ENCODE data around the gene BCL3. TPM values are rescaled to one million over a fixed set of nuclear protein-coding genes. Genes with fewer than 3 reads are reported as not detected.
"Not testable (repeated sequence)": the region's sequence is repeated elsewhere in the genome, so short reads cannot be mapped to it uniquely, and the experiment has no call there.

The BCL3 gene
- total RNA-seq, 1 experiment from 2014 or later = 3.9 TPM

DNA sequence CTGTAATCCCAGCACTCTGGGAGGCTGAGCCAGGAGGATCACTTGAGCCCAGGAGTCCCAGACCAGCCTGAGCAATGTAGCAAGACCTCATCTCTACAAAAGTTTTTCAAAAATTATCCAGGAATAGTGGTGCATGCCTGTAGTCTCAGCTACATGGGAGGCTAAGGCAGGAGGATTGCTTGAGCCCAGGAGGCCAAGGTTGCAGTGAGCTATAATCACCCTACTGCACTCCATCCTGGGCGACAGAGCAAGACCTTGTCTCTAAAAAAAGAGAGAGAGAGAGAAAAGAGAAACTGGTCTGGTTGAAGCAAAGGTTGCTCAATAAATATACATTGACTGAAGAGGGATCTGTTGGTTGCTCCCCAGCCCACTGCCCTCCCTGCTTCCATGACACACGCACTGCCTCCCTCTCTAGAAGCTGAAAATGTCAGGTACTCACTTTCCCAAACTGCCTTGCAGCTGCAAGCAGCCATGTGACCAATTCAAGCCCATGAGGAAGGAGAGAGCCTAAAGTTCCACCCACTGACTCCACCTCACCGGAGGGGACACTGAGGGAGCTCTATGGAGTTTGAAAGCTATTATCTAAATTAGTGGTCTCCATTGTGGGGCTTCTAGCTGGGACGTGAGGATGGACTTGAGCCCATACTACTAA is 35.5 kb upstream of the BCL3 start:
- Histone ChIP-seq H3K4me3 (no peak overlapping the region), H3K27me3 (replicated peaks) (no peaks in the 10 kb centered on the region), H3K4me1 (replicated peaks) (peaks cover under 1% of the 10 kb centered on the region), H3K27ac (no peak overlapping the region), H3K36me3 (no peaks in the 10 kb centered on the region), H3K9me3 (replicated peaks) (peaks cover 5% of the 10 kb centered on the region; the same call in 1 of the 2 replicates)
- no peak for DNase-seq (ENCODE audit: low read depth in 1 of 2, low spot score in 2 of 2)

DNA sequence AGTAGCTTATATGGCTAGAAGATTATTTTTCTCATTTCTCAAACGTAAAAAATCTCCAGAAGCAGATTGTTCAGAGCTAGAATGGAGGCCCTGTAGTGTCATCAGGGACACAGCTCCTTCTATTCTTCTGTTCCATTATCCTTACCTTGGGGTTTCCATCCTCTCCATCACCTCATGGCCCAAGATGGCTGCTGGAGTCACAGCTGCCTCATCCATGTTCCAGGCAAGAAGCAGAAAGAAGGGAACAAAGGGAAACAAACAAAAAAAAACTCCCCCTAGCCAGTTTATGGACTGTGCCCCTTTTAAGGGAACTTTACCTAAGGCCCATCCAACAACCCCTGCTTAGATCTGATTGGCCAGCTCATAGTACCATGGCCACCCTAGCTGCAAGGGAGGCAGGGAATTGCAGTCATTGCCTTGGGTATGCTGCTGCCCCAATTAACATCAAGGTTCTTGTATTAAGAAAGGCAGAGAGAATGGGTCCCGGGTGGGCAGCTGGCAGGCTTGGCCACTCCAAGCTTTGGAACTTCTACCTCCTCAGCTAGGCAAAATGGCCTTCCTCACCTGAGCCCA is 33.8 kb upstream of the BCL3 start:
- DNase-seq (ENCODE audit: low read depth in 1 of 2, low spot score in 2 of 2) = no peak
- no peak overlapping the region for H3K27ac ChIP-seq
- H3K4me3 ChIP-seq = no peak overlapping the region
- H3K36me3 ChIP-seq = no peaks in the 10 kb centered on the region
- H3K4me1 ChIP-seq (replicated peaks) = peaks cover 15% of the 10 kb centered on the region
- H3K9me3 ChIP-seq (replicated peaks) = peaks cover 5% of the 10 kb centered on the region; the same call in 1 of the 2 replicates
- H3K27me3 ChIP-seq (replicated peaks) = no peaks in the 10 kb centered on the region

DNA sequence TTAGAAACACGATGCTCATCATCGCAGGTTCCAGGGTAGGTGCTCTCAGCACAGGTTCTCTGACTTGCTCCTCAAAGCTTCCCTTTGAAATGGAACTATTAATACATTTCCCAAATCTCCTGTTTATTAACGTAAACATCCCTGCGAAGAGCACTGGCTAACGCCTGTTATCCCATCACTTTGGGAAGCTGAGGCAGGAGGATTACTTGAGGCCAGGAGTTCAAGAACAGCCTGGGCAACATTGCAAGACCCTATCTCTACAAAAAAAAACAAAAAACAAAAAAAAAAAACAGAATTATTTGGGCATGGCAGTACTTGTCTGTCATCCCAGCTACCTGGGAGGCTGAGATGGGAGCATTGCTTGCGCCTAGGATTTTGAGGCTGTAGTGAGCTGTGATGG is 30.9 kb upstream of the BCL3 start:
- Histone ChIP-seq H3K27me3 (replicated peaks) (no peaks in the 10 kb centered on the region), H3K9me3 (replicated peaks) (peaks cover 5% of the 10 kb centered on the region; the same call in 1 of the 2 replicates), H3K4me1 (replicated peaks) (peaks cover 27% of the 10 kb centered on the region), H3K27ac (no peak overlapping the region), H3K4me3 (no peak overlapping the region), H3K36me3 (no peaks in the 10 kb centered on the region)
- DNase-seq (ENCODE audit: low read depth in 1 of 2, low spot score in 2 of 2) = no peak

DNA sequence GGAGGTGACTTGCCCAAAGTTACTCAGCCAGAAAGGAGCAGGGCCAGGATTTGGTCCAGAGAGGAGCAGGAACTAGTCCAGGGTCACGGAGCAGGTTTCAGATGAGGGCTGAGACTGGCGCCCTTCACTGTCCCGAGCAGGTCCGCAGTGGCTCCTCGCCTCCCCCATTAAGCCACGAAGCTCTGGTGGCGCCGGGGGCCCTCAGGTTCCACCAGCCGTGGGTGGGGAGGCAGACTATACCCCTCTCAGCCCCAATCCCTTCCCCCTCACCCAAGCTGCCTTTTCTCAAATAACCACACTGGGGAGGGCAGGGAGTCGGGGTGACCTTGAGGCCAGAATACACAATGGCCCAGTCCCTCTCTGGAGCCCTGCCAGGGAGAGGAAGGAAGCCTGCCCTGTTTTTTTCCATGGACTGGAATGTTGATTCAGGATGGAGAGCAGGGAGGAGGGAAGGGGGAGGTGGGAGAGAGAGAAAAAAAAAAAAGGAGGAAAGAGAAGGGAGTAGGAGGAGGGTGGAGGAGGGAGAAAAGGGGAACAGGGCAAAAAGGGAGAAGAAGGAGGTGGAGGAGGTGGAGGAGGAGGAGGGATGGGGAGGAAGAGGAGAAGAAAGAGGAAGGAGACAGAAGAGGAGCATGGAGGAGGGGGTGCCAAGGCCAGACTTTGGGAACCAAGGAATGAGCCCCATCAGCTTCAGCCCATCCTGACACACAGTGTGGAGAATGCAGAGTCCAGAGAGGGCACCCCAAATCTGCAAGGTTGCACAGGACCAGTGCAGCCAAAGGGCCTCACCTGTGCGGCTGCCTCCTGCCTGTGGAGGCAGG is 29.9 kb upstream of the BCL3 start:
- DNase-seq (ENCODE audit: low read depth in 1 of 2, low spot score in 2 of 2) = peak; percentile 87 to 89
- H3K9me3 ChIP-seq (replicated peaks) = peaks cover 5% of the 10 kb centered on the region; the same call in 1 of the 2 replicates
- H3K36me3 ChIP-seq = no peaks in the 10 kb centered on the region
- peak overlapping the region; percentile 19 for H3K4me3 ChIP-seq
- H3K4me1 ChIP-seq (replicated peaks) = peaks cover 33% of the 10 kb centered on the region
- peak overlapping the region; percentile 77 for H3K27ac ChIP-seq
- no peaks in the 10 kb centered on the region for H3K27me3 ChIP-seq (replicated peaks)

DNA sequence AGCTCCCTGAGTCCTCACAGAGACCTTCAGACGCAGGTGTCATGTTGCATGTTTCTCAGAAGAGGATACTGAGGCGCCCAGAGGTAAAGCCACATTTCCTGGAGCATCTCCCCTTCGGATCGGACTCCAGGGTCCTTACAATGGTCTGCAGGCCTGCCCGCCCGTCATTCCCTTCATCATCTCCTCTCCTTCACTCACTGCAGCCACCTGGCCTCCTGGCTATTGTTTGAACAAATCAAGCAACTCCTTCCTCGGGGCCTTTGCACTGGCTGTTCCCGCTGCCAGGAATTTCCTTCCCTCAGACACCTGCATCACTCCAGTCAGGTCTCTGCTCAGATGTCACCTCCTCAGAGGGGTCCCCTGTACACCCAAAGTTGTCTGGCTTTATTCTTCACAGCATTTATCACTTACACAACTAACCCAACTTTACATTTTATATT is 29.2 kb upstream of the BCL3 start:
- Histone ChIP-seq H3K27ac (no peak overlapping the region), H3K9me3 (replicated peaks) (peaks cover 5% of the 10 kb centered on the region; the same call in 1 of the 2 replicates), H3K36me3 (no peaks in the 10 kb centered on the region), H3K27me3 (replicated peaks) (no peaks in the 10 kb centered on the region), H3K4me1 (replicated peaks) (peaks cover 40% of the 10 kb centered on the region), H3K4me3 (no peak overlapping the region)
- DNase-seq (ENCODE audit: low read depth in 1 of 2, low spot score in 2 of 2) = no peak

DNA sequence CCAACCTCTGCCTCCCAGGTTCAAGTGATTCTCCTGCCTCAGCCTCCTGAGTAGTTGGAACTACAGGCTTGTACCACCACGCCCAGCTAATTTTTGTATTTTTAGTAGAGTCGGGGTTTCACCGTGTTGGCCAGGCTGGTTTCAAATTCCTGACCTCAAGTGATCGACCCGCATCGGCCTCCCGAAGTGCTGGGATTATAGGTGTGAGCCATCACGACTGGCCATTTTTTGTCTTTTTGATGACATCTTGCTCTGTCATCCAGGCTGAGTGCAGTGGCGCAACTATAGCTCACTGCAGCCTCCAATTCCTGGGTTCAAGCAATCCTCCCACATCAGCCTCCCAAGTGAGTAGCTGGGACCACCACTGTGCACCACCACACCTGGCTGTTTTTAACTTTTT is 28.1 kb upstream of the BCL3 start:
- peaks cover 46% of the 10 kb centered on the region for H3K4me1 ChIP-seq (replicated peaks)
- DNase-seq (ENCODE audit: low read depth in 1 of 2, low spot score in 2 of 2); H3K27me3 ChIP-seq (replicated peaks): not testable (repeated sequence)

DNA sequence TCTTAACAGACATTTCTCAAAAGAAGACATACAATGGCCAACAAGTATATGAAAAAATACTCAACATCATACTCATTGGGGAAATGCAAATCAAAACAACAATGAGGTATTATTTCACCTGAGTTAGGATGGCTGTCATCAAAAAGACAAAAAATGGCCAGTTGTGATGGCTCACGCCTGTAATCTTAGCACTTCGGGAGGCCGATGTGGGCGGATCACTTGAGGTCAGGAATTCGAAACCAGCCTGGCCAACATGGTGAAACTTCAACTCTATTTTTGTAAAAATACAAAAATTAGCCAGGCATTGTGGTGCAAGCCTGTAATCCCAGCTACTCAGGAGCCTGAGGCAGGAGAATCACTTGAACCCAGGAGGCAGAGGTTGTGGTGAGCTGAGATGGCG is 27.6 kb upstream of the BCL3 start:
- no peak overlapping the region for H3K4me3 ChIP-seq
- H3K27ac ChIP-seq = no peak overlapping the region
- DNase-seq (ENCODE audit: low read depth in 1 of 2, low spot score in 2 of 2) = no peak
- no peaks in the 10 kb centered on the region for H3K36me3 ChIP-seq
- no peaks in the 10 kb centered on the region for H3K9me3 ChIP-seq (replicated peaks)
- H3K27me3 ChIP-seq (replicated peaks) = no peaks in the 10 kb centered on the region
- peaks cover 46% of the 10 kb centered on the region for H3K4me1 ChIP-seq (replicated peaks)

More for the DNA sequence above, 28.1 kb upstream of the BCL3 start:
- H3K27ac ChIP-seq; H3K36me3 ChIP-seq; H3K4me3 ChIP-seq; H3K9me3 ChIP-seq (replicated peaks): not testable (repeated sequence)

DNA sequence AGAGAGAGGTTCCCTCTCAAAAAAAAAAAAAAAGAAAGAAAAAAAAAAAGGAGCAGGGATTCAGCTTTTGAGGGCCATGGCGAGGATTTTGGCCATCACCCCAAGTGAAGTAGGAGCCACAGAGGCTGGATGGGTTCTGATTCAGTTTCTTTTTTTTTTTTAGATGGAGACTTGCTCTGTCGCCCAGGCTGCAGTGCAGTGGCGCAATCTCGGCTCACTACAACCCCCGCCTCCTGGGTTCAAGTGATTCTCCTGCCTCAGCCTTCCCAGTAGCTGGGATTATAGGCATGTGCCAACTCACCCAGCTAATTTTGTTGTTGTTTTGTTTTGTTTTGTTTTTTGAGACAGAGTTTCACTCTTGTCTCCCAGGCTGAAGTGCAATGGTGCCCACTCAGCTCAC is 27.1 kb upstream of the BCL3 start:
- not testable (repeated sequence) for H3K9me3 ChIP-seq (replicated peaks)

DNA sequence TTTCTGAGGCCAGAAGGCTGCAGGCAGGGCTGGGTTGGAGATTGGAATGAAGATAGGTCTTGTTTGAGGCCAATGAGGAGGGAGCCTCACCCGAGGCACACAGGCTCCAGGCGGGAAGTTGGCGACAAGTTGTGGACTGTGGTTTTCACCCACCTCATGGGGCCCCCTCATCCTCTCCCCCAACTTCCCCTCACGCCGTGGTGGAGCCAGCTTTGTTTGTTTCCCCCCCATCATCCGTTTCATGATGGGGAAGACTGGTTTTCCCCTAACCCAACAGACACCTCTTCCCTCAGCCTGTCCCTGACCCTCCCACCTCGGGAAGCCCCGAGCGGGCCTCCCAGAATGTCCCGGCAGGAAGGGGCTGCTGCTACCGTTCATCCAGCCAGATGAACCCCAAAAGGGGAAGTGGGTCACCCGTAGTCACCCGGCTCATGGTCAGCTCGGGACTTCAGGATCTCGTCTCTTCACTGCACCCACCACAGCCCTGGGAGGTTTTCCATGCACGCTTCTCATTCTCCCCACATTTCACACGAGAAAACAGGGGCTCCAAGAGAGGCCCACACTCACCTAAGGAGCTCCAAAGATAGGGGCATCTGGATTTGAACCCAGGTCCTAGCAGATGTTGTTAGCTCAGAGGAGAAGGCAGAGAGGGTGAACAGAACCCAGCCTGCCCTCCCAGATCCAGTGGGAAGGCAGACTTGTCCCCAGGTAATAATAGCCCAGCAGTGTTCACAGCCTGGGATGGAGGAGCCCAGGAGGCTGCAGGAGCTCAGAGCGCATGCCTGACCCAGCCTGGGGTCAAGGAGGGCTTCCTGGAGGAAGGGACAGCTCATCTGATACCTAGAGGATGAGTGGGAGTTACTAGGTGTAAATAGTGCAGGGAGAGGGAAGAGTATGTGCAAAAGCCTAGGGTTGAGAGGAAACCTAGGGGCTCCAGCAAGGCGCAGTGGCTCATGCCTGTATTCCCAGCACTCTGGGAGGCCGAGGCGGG is 26.1 kb upstream of the BCL3 start:
- no peak overlapping the region for H3K27ac ChIP-seq
- DNase-seq (ENCODE audit: low read depth in 1 of 2, low spot score in 2 of 2) = no peak
- no peak overlapping the region for H3K4me3 ChIP-seq
- no peaks in the 10 kb centered on the region for H3K36me3 ChIP-seq
- H3K27me3 ChIP-seq (replicated peaks) = no peaks in the 10 kb centered on the region
- H3K4me1 ChIP-seq (replicated peaks) = peaks cover 46% of the 10 kb centered on the region
- no peaks in the 10 kb centered on the region for H3K9me3 ChIP-seq (replicated peaks)

More for the DNA sequence above, 27.1 kb upstream of the BCL3 start:
- H3K4me3 ChIP-seq; DNase-seq (ENCODE audit: low read depth in 1 of 2, low spot score in 2 of 2); H3K36me3 ChIP-seq; H3K27ac ChIP-seq; H3K27me3 ChIP-seq (replicated peaks): not testable (repeated sequence)
- peaks cover 46% of the 10 kb centered on the region for H3K4me1 ChIP-seq (replicated peaks)

DNA sequence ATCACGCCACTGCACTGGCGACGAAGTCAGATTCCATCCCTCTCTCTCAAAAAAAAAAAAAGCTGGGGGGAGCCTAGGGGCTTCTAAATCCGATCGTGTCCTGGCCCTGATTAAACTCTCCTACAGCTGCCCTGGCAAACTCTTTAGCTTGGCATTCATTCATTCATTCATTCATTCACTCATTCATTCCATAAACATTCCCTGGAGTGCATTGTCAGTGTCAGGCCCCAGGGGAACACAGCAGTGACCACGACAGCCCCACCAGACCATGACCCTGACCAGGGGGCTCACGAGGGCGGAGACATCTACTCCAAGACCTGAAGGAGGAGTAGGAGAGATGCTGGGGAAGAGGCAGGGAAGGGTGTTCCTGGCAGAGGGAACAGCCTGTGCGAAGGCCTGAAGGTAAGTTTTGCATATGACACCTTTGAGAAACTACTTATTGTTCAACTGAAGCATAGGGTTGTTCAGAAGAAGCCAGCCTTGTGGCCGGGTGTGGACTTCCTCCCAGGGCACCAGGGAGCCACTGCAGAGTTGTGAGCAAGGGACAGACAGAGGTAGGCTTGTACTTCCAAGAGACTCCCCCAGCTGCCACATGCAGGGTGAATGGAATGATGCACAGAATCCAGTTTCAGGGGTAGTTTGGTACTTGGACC is 25.1 kb upstream of the BCL3 start:
- no peak for DNase-seq (ENCODE audit: low read depth in 1 of 2, low spot score in 2 of 2)
- H3K27ac ChIP-seq = no peak overlapping the region
- H3K9me3 ChIP-seq (replicated peaks) = no peaks in the 10 kb centered on the region
- no peaks in the 10 kb centered on the region for H3K27me3 ChIP-seq (replicated peaks)
- no peaks in the 10 kb centered on the region for H3K36me3 ChIP-seq
- peaks cover 41% of the 10 kb centered on the region for H3K4me1 ChIP-seq (replicated peaks)
- no peak overlapping the region for H3K4me3 ChIP-seq

DNA sequence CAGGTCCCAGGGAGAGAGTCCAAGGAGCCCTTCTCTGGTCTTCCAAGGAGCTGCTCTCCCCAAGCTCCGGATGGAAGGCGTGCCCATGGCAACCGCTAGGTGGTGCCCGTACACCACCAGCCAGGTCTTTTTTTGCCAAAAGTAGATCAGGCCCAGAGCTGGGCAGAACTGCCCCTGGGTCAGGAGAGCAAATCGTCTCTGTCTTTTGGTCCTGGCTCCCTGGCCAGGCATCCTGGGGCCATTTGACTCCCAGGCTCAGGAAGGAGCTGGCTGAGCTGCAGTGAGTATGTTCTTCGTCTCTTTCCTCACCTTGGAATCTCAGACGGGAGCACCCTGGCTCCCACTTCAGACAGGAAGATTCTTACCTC is 24.6 kb upstream of the BCL3 start:
- DNase-seq (ENCODE audit: low read depth in 1 of 2, low spot score in 2 of 2) = peak; percentile 84 to 86
- H3K4me3 ChIP-seq = no peak overlapping the region
- no peaks in the 10 kb centered on the region for H3K36me3 ChIP-seq

DNA sequence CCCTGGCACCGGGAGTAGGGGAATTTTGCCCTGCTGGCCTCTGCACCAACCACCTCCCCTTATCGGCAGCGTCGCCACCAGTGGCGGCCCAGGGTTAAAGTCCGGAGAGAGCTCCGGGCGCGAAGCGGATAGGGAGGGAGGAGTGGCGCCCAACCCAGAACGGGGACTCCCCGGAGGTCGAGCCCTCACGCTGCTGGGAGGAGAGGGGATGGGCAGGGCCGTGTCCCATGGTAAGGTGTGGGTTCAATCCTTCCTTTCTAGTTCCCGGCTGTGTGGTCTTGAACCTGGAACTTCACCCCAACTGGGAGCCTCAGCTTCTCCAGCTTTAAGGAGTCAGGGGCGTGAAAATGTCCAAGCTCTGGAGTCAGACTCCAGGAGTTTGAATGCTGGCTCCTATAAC is 23.3 kb upstream of the BCL3 start:
- no peak for DNase-seq (ENCODE audit: low read depth in 1 of 2, low spot score in 2 of 2)
- no peaks in the 10 kb centered on the region for H3K27me3 ChIP-seq (replicated peaks)
- no peaks in the 10 kb centered on the region for H3K36me3 ChIP-seq
- H3K4me3 ChIP-seq = no peak overlapping the region
- peaks cover 31% of the 10 kb centered on the region for H3K4me1 ChIP-seq (replicated peaks)
- no peak overlapping the region for H3K27ac ChIP-seq
- H3K9me3 ChIP-seq (replicated peaks) = no peaks in the 10 kb centered on the region

More for the DNA sequence above, 24.6 kb upstream of the BCL3 start:
- Histone ChIP-seq H3K27ac (no peak overlapping the region), H3K27me3 (replicated peaks) (no peaks in the 10 kb centered on the region), H3K9me3 (replicated peaks) (no peaks in the 10 kb centered on the region), H3K4me1 (replicated peaks) (peaks cover 36% of the 10 kb centered on the region)

DNA sequence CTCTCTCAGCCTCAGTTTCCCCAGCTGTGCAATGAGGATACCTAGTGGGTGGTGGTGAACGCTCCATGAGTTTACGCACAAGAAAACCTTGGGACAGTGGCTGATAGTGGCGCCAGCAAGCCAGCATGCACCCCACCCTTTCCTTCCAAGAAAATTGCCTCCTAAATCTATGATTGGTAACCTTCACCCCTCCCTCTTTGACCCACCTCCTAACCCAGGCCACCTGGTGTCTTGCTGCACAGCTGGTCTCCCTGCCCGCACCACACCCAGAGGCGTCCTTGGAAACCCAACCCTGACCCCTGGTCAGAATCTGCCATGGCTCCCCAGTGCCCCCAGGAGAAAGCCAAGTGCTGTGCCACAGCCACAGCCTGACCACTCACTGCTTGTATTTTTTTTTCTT is 22.8 kb upstream of the BCL3 start:
- no peak for DNase-seq (ENCODE audit: low read depth in 1 of 2, low spot score in 2 of 2)
- H3K4me3 ChIP-seq = no peak overlapping the region
- H3K36me3 ChIP-seq = no peaks in the 10 kb centered on the region
- H3K4me1 ChIP-seq (replicated peaks) = peaks cover 31% of the 10 kb centered on the region
- no peaks in the 10 kb centered on the region for H3K27me3 ChIP-seq (replicated peaks)
- no peak overlapping the region for H3K27ac ChIP-seq
- no peaks in the 10 kb centered on the region for H3K9me3 ChIP-seq (replicated peaks)

All from SJSA1 (cell line).